HepG2 (cell line): Measurements from ENCODE around the gene ERFL. TPM values are rescaled to one million over a fixed set of nuclear protein-coding genes. Genes with fewer than 3 reads are reported as not detected.

ENCODE experiments used
- ATAC-seq: fragments of 200-7000 bp; cut with Tn5 transposase; 3 replicates; pipeline ENCODE4 v1.9.1; 2020; ENCODE audit warnings: mild to moderate bottlenecking, moderate library complexity
- BruUV-seq: library from RNA; stranded (reverse); fragments of 400-500 nt; replicated peaks from 2 replicates; lab custom pipeline; 2021; lab: Mats Ljungman, UMichigan
- CTCF ChIA-PET: fragments of 300-600 bp; formaldehyde crosslinking; extraction: SDS; loops from one replicate; lab custom pipeline; 2021; ENCODE audit warnings: low total read pairs, inconsistent platforms, low intra/inter-chr PET ratio; lab: Yijun Ruan, JAX
- POLR2A ChIA-PET: fragments of 350-600 bp; sonication (Branson Sonifier 250); formaldehyde crosslinking; loops from one replicate; lab custom pipeline; 2020; ENCODE audit warnings: antibody characterized with exemption, inconsistent platforms; lab: Yijun Ruan, JAX
- DNase-seq: peaks from one replicate; pipeline ENCODE4 v3.0.0-alpha.2; 2015; ENCODE audit warnings: low spot score
- FAIRE-seq: peaks from 3 replicates; lab custom pipeline; 2011; peaks lifted over from hg19 to GRCh38; lab: Jason Lieb, UNC
- H2AFZ ChIP-seq: one replicate; pipeline ENCODE4 v1.6.1; 2011; ENCODE audit warnings: low read length, inconsistent platforms
- H3K27ac ChIP-seq: fragments of 300-600 bp; 3 replicates; pipeline ENCODE4 v1.8.0; 2011; ENCODE audit warnings: mixed run types, mild to moderate bottlenecking, mixed read lengths, low read length, inconsistent platforms; ENCODE audit not compliant: insufficient read depth; ENCODE audit errors: extremely low read length
- H3K27me3 ChIP-seq, 2 experiments: fragments of 200-600 bp in 1 of 2; 2 replicates in 1 of 2; 3 replicates in 1 of 2; pipeline versions ENCODE4 v1.6.0 to v1.8.0; 2011; ENCODE audit warnings: low read length in 2 of 2, mild to moderate bottlenecking in 2 of 2, moderate library complexity in 2 of 2, inconsistent platforms in 1 of 2; ENCODE audit not compliant: insufficient read depth in 2 of 2, control insufficient read depth in 1 of 2
- H3K36me3 ChIP-seq, 2 experiments: fragments of 200-600 bp in 1 of 2; replicated peaks in 1 of 2; 2 replicates in 1 of 2; 3 replicates in 1 of 2; pipeline versions ENCODE4 v1.5.1 to v1.8.0; 2011; ENCODE audit warnings: low read length in 2 of 2, inconsistent platforms in 1 of 2; ENCODE audit not compliant: insufficient read depth in 2 of 2, control insufficient read depth in 1 of 2
- H3K4me1 ChIP-seq: 2 replicates; pipeline ENCODE4 v1.5.1; 2012; ENCODE audit warnings: low read length, inconsistent platforms; ENCODE audit not compliant: insufficient read depth
- H3K4me2 ChIP-seq: 2 replicates; pipeline ENCODE4 v1.6.0; 2011; ENCODE audit warnings: low read depth, low read length, inconsistent platforms
- H3K4me3 ChIP-seq, 3 experiments: fragments of 200-600 bp in 1 of 3; sonication (generic), shearing (Covaris generic) in 1 of 3; replicated peaks in 1 of 3; 2 replicates each; pipeline ENCODE4 v1.5.1; 2011 to 2016; ENCODE audit warnings: low read length in 3 of 3, inconsistent platforms in 2 of 3, low read depth in 2 of 3, mild to moderate bottlenecking in 2 of 3, control low read depth in 1 of 3, mixed read lengths in 1 of 3; ENCODE audit not compliant: insufficient read depth in 1 of 3
- H3K79me2 ChIP-seq: one replicate; pipeline ENCODE4 v1.6.1; 2011; ENCODE audit warnings: low read length, inconsistent platforms; ENCODE audit not compliant: insufficient read depth
- H3K9ac ChIP-seq: 2 replicates; pipeline ENCODE4 v1.6.0; 2011; ENCODE audit warnings: mild to moderate bottlenecking, low read depth, low read length, inconsistent platforms; ENCODE audit not compliant: insufficient read depth
- H3K9me3 ChIP-seq: 2 replicates; pipeline ENCODE4 v1.5.1; 2012; ENCODE audit warnings: mild to moderate bottlenecking, low read length
- H4K20me1 ChIP-seq: 2 replicates; pipeline ENCODE4 v1.6.0; 2011; ENCODE audit warnings: inconsistent platforms, mild to moderate bottlenecking, low read length, moderate library complexity; ENCODE audit not compliant: insufficient read depth
- ATM ChIP-seq: fragments of 450-650 bp; IDR thresholded peaks from 2 replicates; pipeline ENCODE4 v1.7.1; 2017; ENCODE audit warnings: mild to moderate bottlenecking, borderline replicate concordance
- GFI1 ChIP-seq: sonication (generic); formaldehyde crosslinking; IDR thresholded peaks from 2 replicates; pipeline ENCODE4 v1.5.0; 2020; ENCODE audit warnings: missing genetic modification reagents, mild to moderate bottlenecking, borderline replicate concordance
- HNF4A ChIP-seq: sonication (generic); formaldehyde crosslinking; IDR thresholded peaks from 2 replicates; pipeline ENCODE4 v1.4.0; 2020; ENCODE audit warnings: missing genetic modification reagents
- MYC ChIP-seq: sonication (generic); formaldehyde crosslinking; IDR thresholded peaks from 2 replicates; pipeline ENCODE4 v1.9.0; 2021; ENCODE audit warnings: missing genetic modification reagents, borderline replicate concordance
- SIN3A ChIP-seq: IDR thresholded peaks from 2 replicates; pipeline ENCODE4 v1.6.1; 2011; ENCODE audit warnings: low read depth, mild to moderate bottlenecking, control low read depth, low read length, borderline replicate concordance
- SNAI1 ChIP-seq: sonication (generic); formaldehyde crosslinking; IDR thresholded peaks from 2 replicates; pipeline ENCODE4 v1.5.0; 2020; ENCODE audit warnings: mild to moderate bottlenecking, missing genetic modification reagents, borderline replicate concordance
- SP5 ChIP-seq: IDR thresholded peaks from 2 replicates; pipeline ENCODE4 v1.6.1; 2016; ENCODE audit warnings: low read depth, borderline replicate concordance
- ZNF367 ChIP-seq: sonication (generic); formaldehyde crosslinking; IDR thresholded peaks from 2 replicates; pipeline ENCODE4 v1.4.0; 2020; ENCODE audit warnings: missing genetic modification reagents, borderline replicate concordance
- ZNF567 ChIP-seq: sonication (generic); formaldehyde crosslinking; IDR thresholded peaks from 2 replicates; pipeline ENCODE4 v1.8.1; 2023; ENCODE audit warnings: mild to moderate bottlenecking, missing genetic modification reagents, borderline replicate concordance
- ZNF629 ChIP-seq: sonication (generic); formaldehyde crosslinking; conservative IDR thresholded peaks from 2 replicates; pipeline ENCODE4 v1.5.0; 2020; ENCODE audit warnings: missing genetic modification reagents
- ZNF75D ChIP-seq: sonication (generic); formaldehyde crosslinking; IDR thresholded peaks from 2 replicates; pipeline ENCODE4 v1.8.1; 2023; ENCODE audit warnings: missing genetic modification reagents, mild to moderate bottlenecking, borderline replicate concordance
- ZNF839 ChIP-seq: sonication (generic); formaldehyde crosslinking; IDR thresholded peaks from 2 replicates; pipeline ENCODE4 v1.4.0; 2020; ENCODE audit warnings: missing genetic modification reagents, mild to moderate bottlenecking, borderline replicate concordance
- WGBS: methylation state at CpG from one replicate; pipeline ENCODE4 v1.1.6; 2017; ENCODE audit warnings: low lambda C conversion rate; 5-methylcytosine and 5-hydroxymethylcytosine counted together
- in situ Hi-C: cut with HindIII; loops from 2 replicates; pipeline ENCODE4 v1.10.0; 2017; ENCODE audit warnings: low pct_unique_long_range_greater_than_20kb; ENCODE audit not compliant: extremely low pct_ligation_motif_present
- intact Hi-C: fragments of 100-400 bp; cut with micrococcal nuclease; formaldehyde crosslinking; loops from one replicate; pipeline ENCODE4 v1.10.0; 2022; ENCODE audit not compliant: unreplicated experiment
- polyA plus RNA-seq, 8 experiments: library from polyadenylated mRNA; depleted of rRNA in 3 of 8; stranded (reverse) in 7 of 8; unstranded in 1 of 8; fragments of >200 nt; fragmentation: Illumina TruSeq in 4 of 8; extraction: Trizol in 4 of 8; gene quantifications; 2 replicates each; pipeline versions ENCODE4 v1.2.1 to v1.2.3, GENCODE V29; 2011 to 2016; ENCODE audit warnings: low read depth in 4 of 8, missing spikeins in 1 of 8, mixed read lengths in 1 of 8; ENCODE audit not compliant: insufficient read depth in 1 of 8
- total RNA-seq, 5 experiments: library from RNA; depleted of rRNA; stranded (reverse); fragments of >200 nt; fragmentation: Illumina TruSeq; extraction: Trizol; gene quantifications; 2 replicates each; pipeline ENCODE4 v1.2.3, GENCODE V29; 2016; ENCODE audit warnings: low read depth in 1 of 5
- TF ChIP-seq, protein P1 (sequence below): sonication (generic); formaldehyde crosslinking; IDR thresholded peaks from 2 replicates; pipeline ENCODE4 v1.4.0; 2020; ENCODE audit warnings: missing genetic modification reagents
- TF ChIP-seq, protein P2 (sequence below): sonication (generic); formaldehyde crosslinking; conservative IDR thresholded peaks from 2 replicates; pipeline ENCODE4 v1.8.0; 2022; ENCODE audit warnings: low read depth, missing genetic modification reagents
- TF ChIP-seq, protein P3 (sequence below): sonication (generic); formaldehyde crosslinking; IDR thresholded peaks from 2 replicates; pipeline ENCODE4 v1.8.1; 2023; ENCODE audit warnings: mild to moderate bottlenecking, missing genetic modification reagents

ERFL gene
- total and polyA plus RNA-seq, 2 of the 13 experiments (the other 11 are each of a cell fraction or from before 2014, with no cell fraction given) = not detected

DNA sequence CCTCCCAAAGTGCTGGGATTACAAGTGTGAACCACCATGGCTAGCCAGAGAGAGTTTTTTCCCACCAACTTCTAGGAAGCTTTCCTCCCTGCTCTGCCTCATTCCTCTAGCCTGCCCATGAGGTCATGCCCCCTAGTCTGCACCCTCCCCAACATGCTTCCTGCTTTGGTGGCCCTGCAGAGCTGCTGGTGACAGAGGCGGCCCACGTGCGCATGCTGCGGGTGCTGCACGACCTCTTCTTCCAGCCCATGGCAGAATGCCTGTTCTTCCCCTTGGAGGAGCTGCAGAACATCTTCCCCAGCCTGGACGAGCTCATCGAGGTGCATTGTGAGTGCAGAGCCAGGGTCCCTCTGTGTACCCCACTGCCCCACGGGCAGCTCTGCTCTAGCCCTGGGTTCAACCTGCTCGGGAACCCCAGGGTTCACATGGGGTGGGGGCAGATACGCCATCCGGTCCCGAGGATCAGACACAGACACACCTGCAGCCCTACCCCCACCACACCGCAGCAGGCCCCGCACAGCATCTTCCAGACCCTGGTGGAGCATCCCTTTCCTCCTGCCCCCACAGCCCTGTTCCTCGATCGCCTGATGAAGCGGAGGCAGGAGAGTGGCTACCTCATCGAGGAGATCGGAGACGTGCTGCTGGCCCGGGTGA lies 26.4 kb downstream of the ERFL start:
- ATAC-seq (no peak), DNase-seq (no peak), FAIRE-seq (no peak)
- intact Hi-C loops = no loop called here
- Histone ChIP-seq H3K36me3 (peaks cover 35 to 60% of the 10 kb centered on the region in 2 experiments; a peak in 4 of 5 replicates), H3K9ac (no peak overlapping the region), H4K20me1 (0 out of 2 replicates have a peak, but pooled peaks cover 3% of the 10 kb centered on the region), H3K27me3 (no peaks in the 10 kb centered on the region), H3K79me2 (no peaks in the 10 kb centered on the region), H3K4me3 (no peak overlapping the region), H3K27ac (no peak overlapping the region), H2AFZ (no peak overlapping the region), H3K9me3 (no peaks in the 10 kb centered on the region), H3K4me2 (no peak overlapping the region), H3K4me1 (peaks cover 24% of the 10 kb centered on the region)
- ChIA-PET POLR2A (interaction anchor here (0.6 to 2.5 kb wide), 2 partner anchors 14 to 18 kb away, joined by 3 to 5 read pairs; no protein-coding TSS in a partner anchor), CTCF (no interaction called here)
- WGBS = 98% methylated on average over 11 of the region's 21 CpGs
- no TSS peak for BruUV-seq
- in situ Hi-C loops = no loop called here
- TF ChIP-seq MYC (CRISPR knock-in tag) = no peak
- TF ChIP-seq ZNF839 (CRISPR knock-in tag) = no peak
- TF ChIP-seq, protein P1, sequence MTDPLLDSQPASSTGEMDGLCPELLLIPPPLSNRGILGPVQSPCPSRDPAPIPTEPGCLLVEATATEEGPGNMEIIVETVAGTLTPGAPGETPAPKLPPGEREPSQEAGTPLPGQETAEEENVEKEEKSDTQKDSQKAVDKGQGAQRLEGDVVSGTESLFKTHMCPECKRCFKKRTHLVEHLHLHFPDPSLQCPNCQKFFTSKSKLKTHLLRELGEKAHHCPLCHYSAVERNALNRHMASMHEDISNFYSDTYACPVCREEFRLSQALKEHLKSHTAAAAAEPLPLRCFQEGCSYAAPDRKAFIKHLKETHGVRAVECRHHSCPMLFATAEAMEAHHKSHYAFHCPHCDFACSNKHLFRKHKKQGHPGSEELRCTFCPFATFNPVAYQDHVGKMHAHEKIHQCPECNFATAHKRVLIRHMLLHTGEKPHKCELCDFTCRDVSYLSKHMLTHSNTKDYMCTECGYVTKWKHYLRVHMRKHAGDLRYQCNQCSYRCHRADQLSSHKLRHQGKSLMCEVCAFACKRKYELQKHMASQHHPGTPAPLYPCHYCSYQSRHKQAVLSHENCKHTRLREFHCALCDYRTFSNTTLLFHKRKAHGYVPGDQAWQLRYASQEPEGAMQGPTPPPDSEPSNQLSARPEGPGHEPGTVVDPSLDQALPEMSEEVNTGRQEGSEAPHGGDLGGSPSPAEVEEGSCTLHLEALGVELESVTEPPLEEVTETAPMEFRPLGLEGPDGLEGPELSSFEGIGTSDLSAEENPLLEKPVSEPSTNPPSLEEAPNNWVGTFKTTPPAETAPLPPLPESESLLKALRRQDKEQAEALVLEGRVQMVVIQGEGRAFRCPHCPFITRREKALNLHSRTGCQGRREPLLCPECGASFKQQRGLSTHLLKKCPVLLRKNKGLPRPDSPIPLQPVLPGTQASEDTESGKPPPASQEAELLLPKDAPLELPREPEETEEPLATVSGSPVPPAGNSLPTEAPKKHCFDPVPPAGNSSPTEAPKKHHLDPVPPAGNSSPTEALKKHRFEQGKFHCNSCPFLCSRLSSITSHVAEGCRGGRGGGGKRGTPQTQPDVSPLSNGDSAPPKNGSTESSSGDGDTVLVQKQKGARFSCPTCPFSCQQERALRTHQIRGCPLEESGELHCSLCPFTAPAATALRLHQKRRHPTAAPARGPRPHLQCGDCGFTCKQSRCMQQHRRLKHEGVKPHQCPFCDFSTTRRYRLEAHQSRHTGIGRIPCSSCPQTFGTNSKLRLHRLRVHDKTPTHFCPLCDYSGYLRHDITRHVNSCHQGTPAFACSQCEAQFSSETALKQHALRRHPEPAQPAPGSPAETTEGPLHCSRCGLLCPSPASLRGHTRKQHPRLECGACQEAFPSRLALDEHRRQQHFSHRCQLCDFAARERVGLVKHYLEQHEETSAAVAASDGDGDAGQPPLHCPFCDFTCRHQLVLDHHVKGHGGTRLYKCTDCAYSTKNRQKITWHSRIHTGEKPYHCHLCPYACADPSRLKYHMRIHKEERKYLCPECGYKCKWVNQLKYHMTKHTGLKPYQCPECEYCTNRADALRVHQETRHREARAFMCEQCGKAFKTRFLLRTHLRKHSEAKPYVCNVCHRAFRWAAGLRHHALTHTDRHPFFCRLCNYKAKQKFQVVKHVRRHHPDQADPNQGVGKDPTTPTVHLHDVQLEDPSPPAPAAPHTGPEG (CRISPR knock-in tag) = no peak
- TF ChIP-seq, protein P2, sequence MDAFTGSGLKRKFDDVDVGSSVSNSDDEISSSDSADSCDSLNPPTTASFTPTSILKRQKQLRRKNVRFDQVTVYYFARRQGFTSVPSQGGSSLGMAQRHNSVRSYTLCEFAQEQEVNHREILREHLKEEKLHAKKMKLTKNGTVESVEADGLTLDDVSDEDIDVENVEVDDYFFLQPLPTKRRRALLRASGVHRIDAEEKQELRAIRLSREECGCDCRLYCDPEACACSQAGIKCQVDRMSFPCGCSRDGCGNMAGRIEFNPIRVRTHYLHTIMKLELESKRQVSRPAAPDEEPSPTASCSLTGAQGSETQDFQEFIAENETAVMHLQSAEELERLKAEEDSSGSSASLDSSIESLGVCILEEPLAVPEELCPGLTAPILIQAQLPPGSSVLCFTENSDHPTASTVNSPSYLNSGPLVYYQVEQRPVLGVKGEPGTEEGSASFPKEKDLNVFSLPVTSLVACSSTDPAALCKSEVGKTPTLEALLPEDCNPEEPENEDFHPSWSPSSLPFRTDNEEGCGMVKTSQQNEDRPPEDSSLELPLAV (CRISPR knock-in tag) = no peak
- TF ChIP-seq SIN3A = no peak
- no peak for TF ChIP-seq SNAI1
- no peak for TF ChIP-seq ZNF567 (CRISPR knock-in tag)
- TF ChIP-seq, protein P3, sequence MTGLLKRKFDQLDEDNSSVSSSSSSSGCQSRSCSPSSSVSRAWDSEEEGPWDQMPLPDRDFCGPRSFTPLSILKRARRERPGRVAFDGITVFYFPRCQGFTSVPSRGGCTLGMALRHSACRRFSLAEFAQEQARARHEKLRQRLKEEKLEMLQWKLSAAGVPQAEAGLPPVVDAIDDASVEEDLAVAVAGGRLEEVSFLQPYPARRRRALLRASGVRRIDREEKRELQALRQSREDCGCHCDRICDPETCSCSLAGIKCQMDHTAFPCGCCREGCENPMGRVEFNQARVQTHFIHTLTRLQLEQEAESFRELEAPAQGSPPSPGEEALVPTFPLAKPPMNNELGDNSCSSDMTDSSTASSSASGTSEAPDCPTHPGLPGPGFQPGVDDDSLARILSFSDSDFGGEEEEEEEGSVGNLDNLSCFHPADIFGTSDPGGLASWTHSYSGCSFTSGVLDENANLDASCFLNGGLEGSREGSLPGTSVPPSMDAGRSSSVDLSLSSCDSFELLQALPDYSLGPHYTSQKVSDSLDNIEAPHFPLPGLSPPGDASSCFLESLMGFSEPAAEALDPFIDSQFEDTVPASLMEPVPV = no peak
- TF ChIP-seq ZNF629 (CRISPR knock-in tag) = no peak
- no peak for TF ChIP-seq GFI1 (CRISPR knock-in tag)
- no peak for TF ChIP-seq HNF4A (CRISPR knock-in tag)
- no peak for TF ChIP-seq ZNF75D (CRISPR knock-in tag)
- no peak for TF ChIP-seq SP5 (CRISPR knock-in tag)
- no peak for TF ChIP-seq ATM
- TF ChIP-seq ZNF367 = no peak
